ENCODE measurements around the gene TDRD7. TPM values are rescaled to one million over a fixed set of nuclear protein-coding genes. Genes with fewer than 3 reads are reported as not detected.

The TDRD7 gene
- total and polyA plus RNA-seq, 2 of the 13 experiments (the other 11 are each of a cell fraction or from before 2014, with no cell fraction given): 9.8 to 15.5 TPM

- TF ChIP-seq NFAT5 (CRISPR knock-in tag; IDR thresholded peaks at IDR 0.05): no peak
- no peak for TF ChIP-seq PRDM10 (CRISPR knock-in tag; IDR thresholded peaks at IDR 0.05; ENCODE audit: low read depth)
- no peak for TF ChIP-seq ZNF776 (CRISPR knock-in tag; IDR thresholded peaks at IDR 0.05)
- TF ChIP-seq ZNF460 (CRISPR knock-in tag; IDR thresholded peaks at IDR 0.05; ENCODE audit: borderline replicate concordance): no peak
- no TSS peak for BruUV-seq (replicated peaks)
- intact Hi-C loops (cut with micrococcal nuclease; ENCODE audit: unreplicated experiment): no loop called here
- H2AFZ ChIP-seq (ENCODE audit: low read length): no peak overlapping the region
- CTCF ChIA-PET (ENCODE audit: low intra/inter-chr PET ratio, low total read pairs): no interaction called here
- H3K4me2 ChIP-seq (ENCODE audit: low read depth, low read length): no peak overlapping the region
- WGBS (ENCODE audit: low lambda C conversion rate): 55% methylated on average over 7 of the region's 7 CpGs
- H3K36me3 ChIP-seq (replicated peaks in 1 of 2; ENCODE audit: control insufficient read depth in 1 of 2, insufficient read depth in 2 of 2, low read length in 2 of 2): no peaks in the 10 kb centered on the region
- no peaks in the 10 kb centered on the region for H3K79me2 ChIP-seq (ENCODE audit: insufficient read depth, low read length)
- in situ Hi-C loops (cut with HindIII; ENCODE audit: extremely low pct_ligation_motif_present, low pct_unique_long_range_greater_than_20kb): no loop called here
- no peaks in the 10 kb centered on the region for H3K9me3 ChIP-seq (ENCODE audit: low read length)
- ATAC-seq (no peak), DNase-seq (ENCODE audit: low spot score) (no peak), FAIRE-seq (no peak)
- H4K20me1 ChIP-seq (ENCODE audit: insufficient read depth, low read length): no peaks in the 10 kb centered on the region
- POLR2A ChIA-PET: no interaction called here
- no peaks in the 10 kb centered on the region for H3K4me1 ChIP-seq (ENCODE audit: insufficient read depth, low read length)
- peaks cover 0 to 45% of the 10 kb centered on the region in 2 experiments; a peak in 2 of 5 replicates for H3K27me3 ChIP-seq (ENCODE audit: control insufficient read depth in 1 of 2, insufficient read depth in 2 of 2, low read length in 2 of 2)
- no peak overlapping the region for H3K9ac ChIP-seq (ENCODE audit: insufficient read depth, low read depth, low read length)
- H3K27ac ChIP-seq (ENCODE audit: extremely low read length, insufficient read depth, low read length): no peak overlapping the region
- no peak overlapping the region for H3K4me3 ChIP-seq (replicated peaks in 1 of 3; ENCODE audit: insufficient read depth in 1 of 3, low read depth in 2 of 3, low read length in 3 of 3)
Observed at GRCh38 chr9:97526895-97527575, 115.1 kb downstream of the TDRD7 start.

Measured in HepG2 (cell line).